Body of pancreas (tissue), 4 donors: ENCODE measurements around the gene MAPK8. TPM values are rescaled to one million over a fixed set of nuclear protein-coding genes. Genes with fewer than 3 reads are reported as not detected.

Experiments
- ATAC-seq: fragments of 150-250 bp; one replicate; pipeline ENCODE4 v1.9.1; 2016
- DNase-seq, 4 donors: peaks; one replicate each; pipeline ENCODE4 v3.0.0-alpha.2; 2019
- H3K27ac ChIP-seq, 4 donors: fragments of 200-600 bp; sonication (generic); 1 replicate in 3 of 4; 2 replicates in 1 of 4; pipeline versions ENCODE4 v1.5.1 to v1.6.1; 2016 to 2019; ENCODE audit warnings: mild to moderate bottlenecking in 1 of 4, mixed read lengths in 1 of 4, moderate library complexity in 1 of 4
- H3K27me3 ChIP-seq, 2 donors: fragments of 200-600 bp; sonication (generic); one replicate each; pipeline ENCODE4 v1.6.0; 2016; ENCODE audit warnings: mild to moderate bottlenecking in 1 of 2
- H3K36me3 ChIP-seq, 2 donors: fragments of 200-600 bp; sonication (generic); replicated peaks in 1 of 2; 2 replicates each; pipeline ENCODE4 v1.5.1; 2016; ENCODE audit warnings: low read depth in 2 of 2; ENCODE audit not compliant: insufficient read depth in 1 of 2
- H3K4me1 ChIP-seq: fragments of 200-600 bp; sonication (generic); one replicate; pipeline ENCODE4 v1.6.0; 2016
- H3K4me3 ChIP-seq, 2 donors: fragments of 200-600 bp; sonication (generic); 1 replicate in 1 of 2; 2 replicates in 1 of 2; pipeline ENCODE4 v1.5.1; 2016 to 2019
- H3K9me3 ChIP-seq, 3 donors: fragments of 200-600 bp; sonication (generic); 1 replicate in 2 of 3; 2 replicates in 1 of 3; pipeline ENCODE4 v1.5.1; 2016
- CTCF ChIP-seq, 7 experiments: fragments of 450-650 bp in 4 of 7; fragments of 200-600 bp in 3 of 7; sonication (generic) in 3 of 7; IDR thresholded peaks; one replicate each; pipeline ENCODE4 v1.5.1; 2016 to 2019; ENCODE audit warnings: antibody characterized with exemption in 7 of 7
- POLR2A ChIP-seq, 3 donors: fragments of 450-650 bp; IDR thresholded peaks; one replicate each; pipeline ENCODE4 v1.6.1; 2016; ENCODE audit warnings: antibody characterized with exemption in 3 of 3, mild to moderate bottlenecking in 2 of 3
- WGBS, 2 donors: methylation state at CpG; one replicate each; pipeline ENCODE4 v1.1.5; 2017; 5-methylcytosine and 5-hydroxymethylcytosine counted together
- intact Hi-C: fragments of 100-400 bp; cut with DNase I; formaldehyde crosslinking; loops from one replicate; pipeline ENCODE4 v1.15.1; 2023
- total RNA-seq, 2 donors: library from RNA; depleted of rRNA; stranded (reverse); fragments of >200 nt; gene quantifications; one replicate each; pipeline ENCODE4 v1.1.0, GENCODE V29; 2016

MAPK8 gene
- total RNA-seq, 2 donors from 2014 or later = 16.1 to 22.7 TPM

- DNase-seq = no peak
- 39 to 58% methylated on average over 2 of the region's 2 CpGs for WGBS, 2 donors
- intact Hi-C loops = no loop called here
Measured at GRCh38 chr10:48353246-48353645, 46.8 kb downstream of the MAPK8 start.

GRCh38 chr10:48357631-48358030 lies 51.2 kb downstream of the MAPK8 start:
- H3K9me3 ChIP-seq = no peaks in the 10 kb centered on the region
- H3K36me3 ChIP-seq = no peaks in the 10 kb centered on the region
- no peaks in the 10 kb centered on the region for H3K27me3 ChIP-seq
- TF ChIP-seq CTCF (IDR thresholded peaks at IDR 0.05) (no peak), POLR2A (IDR thresholded peaks at IDR 0.05) (no peak)
- no peak overlapping the region for H3K27ac ChIP-seq
- intact Hi-C loops = no loop called here
- no peak for DNase-seq
- peaks cover 9% of the 10 kb centered on the region for H3K4me1 ChIP-seq
- 90 to 99% methylated on average over 5 of the region's 5 CpGs for WGBS, 2 donors
- no peak overlapping the region for H3K4me3 ChIP-seq
- no peak for ATAC-seq

More at GRCh38 chr10:48353246-48353645, 46.8 kb downstream of the MAPK8 start:
- no peaks in the 10 kb centered on the region for H3K27me3 ChIP-seq
- no peak for TF ChIP-seq CTCF (IDR thresholded peaks at IDR 0.05)
- no peak for TF ChIP-seq POLR2A (IDR thresholded peaks at IDR 0.05)
- H3K27ac ChIP-seq = no peak overlapping the region
- no peak for ATAC-seq
- no peaks in the 10 kb centered on the region for H3K9me3 ChIP-seq
- no peaks in the 10 kb centered on the region for H3K4me1 ChIP-seq
- no peak overlapping the region for H3K4me3 ChIP-seq
- H3K36me3 ChIP-seq = no peaks in the 10 kb centered on the region

- no peak for DNase-seq
Measured at GRCh38 chr10:48358162-48358561, 51.7 kb downstream of the MAPK8 start.

GRCh38 chr10:48358838-48359237 lies 52.4 kb downstream of the MAPK8 start:
- ATAC-seq = no peak
- DNase-seq = no peak
- H3K27me3 ChIP-seq = no peaks in the 10 kb centered on the region
- TF ChIP-seq CTCF (IDR thresholded peaks at IDR 0.05) = no peak
- TF ChIP-seq POLR2A (IDR thresholded peaks at IDR 0.05) = no peak
- H3K4me1 ChIP-seq = peaks cover 12% of the 10 kb centered on the region
- no peak overlapping the region for H3K4me3 ChIP-seq
- intact Hi-C loops = no loop called here
- H3K9me3 ChIP-seq = no peaks in the 10 kb centered on the region
- H3K27ac ChIP-seq = no peak overlapping the region
- WGBS, 2 donors = 76 to 85% methylated on average over 5 of the region's 5 CpGs
- H3K36me3 ChIP-seq = no peaks in the 10 kb centered on the region

More at GRCh38 chr10:48358162-48358561, 51.7 kb downstream of the MAPK8 start:
- H3K27me3 ChIP-seq = no peaks in the 10 kb centered on the region
- intact Hi-C loops = no loop called here
- no peak for ATAC-seq
- peaks cover 9% of the 10 kb centered on the region for H3K4me1 ChIP-seq
- no peaks in the 10 kb centered on the region for H3K9me3 ChIP-seq
- 89 to 90% methylated on average over 1 of the region's 1 CpG for WGBS, 2 donors
- TF ChIP-seq CTCF (IDR thresholded peaks at IDR 0.05) (no peak), POLR2A (IDR thresholded peaks at IDR 0.05) (no peak)
- no peak overlapping the region for H3K4me3 ChIP-seq
- no peaks in the 10 kb centered on the region for H3K36me3 ChIP-seq
- H3K27ac ChIP-seq = no peak overlapping the region

GRCh38 chr10:48361176-48361575 lies 54.7 kb downstream of the MAPK8 start:
- 86 to 88% methylated on average over 2 of the region's 2 CpGs for WGBS, 2 donors
- TF ChIP-seq CTCF (IDR thresholded peaks at IDR 0.05) (no peak), POLR2A (IDR thresholded peaks at IDR 0.05) (no peak)
- ATAC-seq = no peak
- DNase-seq = no peak
- Histone ChIP-seq H3K9me3 (no peaks in the 10 kb centered on the region), H3K27ac (no peak overlapping the region), H3K27me3 (no peaks in the 10 kb centered on the region), H3K4me3 (no peak overlapping the region), H3K4me1 (peaks cover 30% of the 10 kb centered on the region), H3K36me3 (no peaks in the 10 kb centered on the region)
- intact Hi-C loops = loop anchor here (10.0 kb wide), 1 partner anchor 294 kb away; no protein-coding TSS in a partner anchor
